ENCODE data around the gene PIN4.

The PIN4 gene

DNA sequence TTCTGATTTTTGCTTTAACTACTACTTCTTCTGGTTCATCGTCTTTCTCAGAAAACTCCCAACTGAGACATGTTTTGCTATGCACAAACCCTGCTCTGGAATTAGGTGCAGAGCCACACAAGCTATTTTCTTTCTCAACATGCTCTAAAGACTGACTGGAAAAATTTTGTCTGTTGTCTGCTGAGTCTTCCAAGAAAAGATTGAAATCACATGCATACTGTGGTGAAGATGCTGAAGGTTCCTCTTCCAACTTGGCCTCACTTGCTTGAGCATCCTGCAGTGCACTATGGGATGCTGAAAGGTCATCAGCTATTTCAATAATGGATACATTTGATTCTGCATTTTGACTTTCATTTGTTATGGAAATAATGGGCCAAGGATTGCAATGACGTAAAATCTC lies 24.1 kb downstream of the PIN4 start:
- Histone ChIP-seq H3K4me3 (replicated peaks; ENCODE audit: insufficient read depth, low read length) (no peak overlapping the region), H3K27ac (replicated peaks) (no peak overlapping the region), H3K27me3 (ENCODE audit: insufficient read depth, poor library complexity, severe bottlenecking) (no peaks in the 10 kb centered on the region)
- no peak for DNase-seq (ENCODE audit: low read depth in 1 of 2, low spot score in 1 of 2)
- TF ChIP-seq, protein P1, sequence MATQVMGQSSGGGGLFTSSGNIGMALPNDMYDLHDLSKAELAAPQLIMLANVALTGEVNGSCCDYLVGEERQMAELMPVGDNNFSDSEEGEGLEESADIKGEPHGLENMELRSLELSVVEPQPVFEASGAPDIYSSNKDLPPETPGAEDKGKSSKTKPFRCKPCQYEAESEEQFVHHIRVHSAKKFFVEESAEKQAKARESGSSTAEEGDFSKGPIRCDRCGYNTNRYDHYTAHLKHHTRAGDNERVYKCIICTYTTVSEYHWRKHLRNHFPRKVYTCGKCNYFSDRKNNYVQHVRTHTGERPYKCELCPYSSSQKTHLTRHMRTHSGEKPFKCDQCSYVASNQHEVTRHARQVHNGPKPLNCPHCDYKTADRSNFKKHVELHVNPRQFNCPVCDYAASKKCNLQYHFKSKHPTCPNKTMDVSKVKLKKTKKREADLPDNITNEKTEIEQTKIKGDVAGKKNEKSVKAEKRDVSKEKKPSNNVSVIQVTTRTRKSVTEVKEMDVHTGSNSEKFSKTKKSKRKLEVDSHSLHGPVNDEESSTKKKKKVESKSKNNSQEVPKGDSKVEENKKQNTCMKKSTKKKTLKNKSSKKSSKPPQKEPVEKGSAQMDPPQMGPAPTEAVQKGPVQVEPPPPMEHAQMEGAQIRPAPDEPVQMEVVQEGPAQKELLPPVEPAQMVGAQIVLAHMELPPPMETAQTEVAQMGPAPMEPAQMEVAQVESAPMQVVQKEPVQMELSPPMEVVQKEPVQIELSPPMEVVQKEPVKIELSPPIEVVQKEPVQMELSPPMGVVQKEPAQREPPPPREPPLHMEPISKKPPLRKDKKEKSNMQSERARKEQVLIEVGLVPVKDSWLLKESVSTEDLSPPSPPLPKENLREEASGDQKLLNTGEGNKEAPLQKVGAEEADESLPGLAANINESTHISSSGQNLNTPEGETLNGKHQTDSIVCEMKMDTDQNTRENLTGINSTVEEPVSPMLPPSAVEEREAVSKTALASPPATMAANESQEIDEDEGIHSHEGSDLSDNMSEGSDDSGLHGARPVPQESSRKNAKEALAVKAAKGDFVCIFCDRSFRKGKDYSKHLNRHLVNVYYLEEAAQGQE (IDR thresholded peaks at IDR 0.05; ENCODE audit: insufficient replicate concordance, low read depth), result no peak
- TF ChIP-seq, protein P2, sequence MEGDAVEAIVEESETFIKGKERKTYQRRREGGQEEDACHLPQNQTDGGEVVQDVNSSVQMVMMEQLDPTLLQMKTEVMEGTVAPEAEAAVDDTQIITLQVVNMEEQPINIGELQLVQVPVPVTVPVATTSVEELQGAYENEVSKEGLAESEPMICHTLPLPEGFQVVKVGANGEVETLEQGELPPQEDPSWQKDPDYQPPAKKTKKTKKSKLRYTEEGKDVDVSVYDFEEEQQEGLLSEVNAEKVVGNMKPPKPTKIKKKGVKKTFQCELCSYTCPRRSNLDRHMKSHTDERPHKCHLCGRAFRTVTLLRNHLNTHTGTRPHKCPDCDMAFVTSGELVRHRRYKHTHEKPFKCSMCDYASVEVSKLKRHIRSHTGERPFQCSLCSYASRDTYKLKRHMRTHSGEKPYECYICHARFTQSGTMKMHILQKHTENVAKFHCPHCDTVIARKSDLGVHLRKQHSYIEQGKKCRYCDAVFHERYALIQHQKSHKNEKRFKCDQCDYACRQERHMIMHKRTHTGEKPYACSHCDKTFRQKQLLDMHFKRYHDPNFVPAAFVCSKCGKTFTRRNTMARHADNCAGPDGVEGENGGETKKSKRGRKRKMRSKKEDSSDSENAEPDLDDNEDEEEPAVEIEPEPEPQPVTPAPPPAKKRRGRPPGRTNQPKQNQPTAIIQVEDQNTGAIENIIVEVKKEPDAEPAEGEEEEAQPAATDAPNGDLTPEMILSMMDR (IDR thresholded peaks at IDR 0.05; ENCODE audit: insufficient read depth, low read length), result no peak
- no peak for TF ChIP-seq GABPA (IDR thresholded peaks at IDR 0.05; ENCODE audit: low read depth)
- TF ChIP-seq POLR2AphosphoS5 (IDR thresholded peaks at IDR 0.05; ENCODE audit: low read depth), result no peak
- no peak for TF ChIP-seq SPI1 (IDR thresholded peaks at IDR 0.05; ENCODE audit: borderline replicate concordance, low read depth)

- H3K27me3 ChIP-seq (ENCODE audit: insufficient read depth, poor library complexity, severe bottlenecking), result no peaks in the 10 kb centered on the region
- no peak for TF ChIP-seq GABPA (IDR thresholded peaks at IDR 0.05; ENCODE audit: low read depth)
- no peak for TF ChIP-seq POLR2AphosphoS5 (IDR thresholded peaks at IDR 0.05; ENCODE audit: low read depth)
- TF ChIP-seq, protein P1 (IDR thresholded peaks at IDR 0.05; ENCODE audit: insufficient replicate concordance, low read depth), result no peak
- TF ChIP-seq SPI1 (IDR thresholded peaks at IDR 0.05; ENCODE audit: borderline replicate concordance, low read depth), result no peak
- TF ChIP-seq, protein P2 (IDR thresholded peaks at IDR 0.05; ENCODE audit: insufficient read depth, low read length), result no peak
- H3K4me3 ChIP-seq (replicated peaks; ENCODE audit: insufficient read depth, low read length), result no peak overlapping the region
- H3K27ac ChIP-seq (replicated peaks), result no peak overlapping the region
- no peak for DNase-seq (ENCODE audit: low read depth in 1 of 2, low spot score in 1 of 2)
Measured at GRCh38 chrX:72207366-72207765, 25.8 kb downstream of the PIN4 start.

DNA sequence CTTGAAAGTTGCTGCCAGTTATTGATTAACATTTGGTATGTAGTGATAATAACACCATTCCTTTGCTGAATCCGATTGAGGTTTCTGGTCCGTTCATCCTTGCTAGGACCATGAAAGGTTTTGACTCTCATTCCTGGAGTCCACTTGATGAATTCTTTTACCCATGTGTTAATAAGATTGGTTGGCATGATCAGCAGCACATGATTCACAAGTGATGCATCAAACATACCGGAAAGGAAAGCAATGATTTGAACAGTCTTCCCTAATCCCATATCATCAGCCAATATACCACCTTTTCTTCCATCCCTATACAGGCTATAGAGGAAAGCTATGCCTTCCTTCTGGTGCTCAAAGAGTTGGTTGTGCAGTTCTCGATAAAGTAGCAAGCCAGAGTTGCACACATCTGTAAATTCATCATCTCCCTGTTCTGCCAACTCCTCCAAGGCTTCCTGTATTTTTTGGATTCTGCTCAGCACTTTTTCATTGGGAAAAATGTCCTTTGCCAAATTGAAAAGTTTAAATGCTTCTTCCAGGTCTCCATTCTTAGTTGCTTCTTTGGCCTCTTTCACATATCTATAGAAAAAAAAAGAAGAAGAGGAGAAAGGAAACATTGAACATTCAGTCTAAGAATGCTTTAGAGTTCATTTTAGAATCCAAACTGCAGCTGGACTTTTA lies 26.7 kb downstream of the PIN4 start:
- H3K27me3 ChIP-seq (ENCODE audit: insufficient read depth, poor library complexity, severe bottlenecking), result no peaks in the 10 kb centered on the region
- H3K4me3 ChIP-seq (replicated peaks; ENCODE audit: insufficient read depth, low read length), result no peak overlapping the region
- no peak for DNase-seq (ENCODE audit: low read depth in 1 of 2, low spot score in 1 of 2)
- TF ChIP-seq, protein P1 (IDR thresholded peaks at IDR 0.05; ENCODE audit: insufficient replicate concordance, low read depth), result no peak
- TF ChIP-seq GABPA (IDR thresholded peaks at IDR 0.05; ENCODE audit: low read depth) (no peak), POLR2AphosphoS5 (IDR thresholded peaks at IDR 0.05; ENCODE audit: low read depth) (no peak), SPI1 (IDR thresholded peaks at IDR 0.05; ENCODE audit: borderline replicate concordance, low read depth) (no peak)
- TF ChIP-seq, protein P2 (IDR thresholded peaks at IDR 0.05; ENCODE audit: insufficient read depth, low read length), result no peak
- no peak overlapping the region for H3K27ac ChIP-seq (replicated peaks)
